Loucy (cell line): ENCODE results near the gene BRS3.

ENCODE experiments used
- H2AFZ ChIP-seq: fragments of 200-600 bp; sonication (generic); 2 replicates; pipeline ENCODE4 v1.6.0; 2016; ENCODE audit warnings: antibody characterized with exemption, mild to moderate bottlenecking, low read length, moderate library complexity
- H3F3A ChIP-seq: fragments of 200-600 bp; 2 replicates; pipeline ENCODE4 v1.6.0; 2016; ENCODE audit warnings: antibody characterized with exemption, low read depth, mild to moderate bottlenecking
- H3K27me3 ChIP-seq: fragments of 200-600 bp; sonication (generic); 2 replicates; pipeline ENCODE4 v1.6.1; 2014; ENCODE audit warnings: low read length, mild to moderate bottlenecking; ENCODE audit not compliant: insufficient read depth, poor library complexity, severe bottlenecking
- H3K36me3 ChIP-seq: fragments of 200-600 bp; sonication (generic); 2 replicates; pipeline ENCODE4 v1.6.1; 2016; ENCODE audit warnings: low read length; ENCODE audit not compliant: insufficient read depth
- H3K4me1 ChIP-seq: fragments of 200-600 bp; sonication (generic); 2 replicates; pipeline ENCODE4 v1.5.1; 2014; ENCODE audit warnings: low read length, mild to moderate bottlenecking; ENCODE audit not compliant: insufficient read depth, poor library complexity, severe bottlenecking
- H3K4me2 ChIP-seq: fragments of 200-600 bp; sonication (generic); 2 replicates; pipeline ENCODE4 v1.6.0; 2014; ENCODE audit warnings: antibody characterized with exemption, low read length, low read depth, mild to moderate bottlenecking; ENCODE audit not compliant: poor library complexity, severe bottlenecking
- H3K4me3 ChIP-seq: fragments of 200-600 bp; sonication (generic); 2 replicates; pipeline ENCODE4 v1.5.1; 2014; ENCODE audit warnings: low read length, mild to moderate bottlenecking, mixed read lengths; ENCODE audit not compliant: poor library complexity, severe bottlenecking
- H3K79me2 ChIP-seq: fragments of 200-600 bp; sonication (generic); 2 replicates; pipeline ENCODE4 v1.6.1; 2014; ENCODE audit warnings: low read length; ENCODE audit not compliant: insufficient read depth
- H3K9ac ChIP-seq: fragments of 200-600 bp; sonication (generic); 2 replicates; pipeline ENCODE4 v1.6.0; 2014; ENCODE audit warnings: mild to moderate bottlenecking, low read depth, low read length, moderate library complexity; ENCODE audit not compliant: poor library complexity, severe bottlenecking
- H3K9me2 ChIP-seq: fragments of 200-600 bp; sonication (generic); replicated peaks from 2 replicates; pipeline ENCODE4 v1.6.1; 2016; ENCODE audit warnings: low read depth, low read length, mixed read lengths
- H3K9me3 ChIP-seq: fragments of 200-600 bp; sonication (generic); 2 replicates; pipeline ENCODE4 v1.6.1; 2014; ENCODE audit warnings: mild to moderate bottlenecking, antibody characterized with exemption, low read length, low read depth; ENCODE audit not compliant: insufficient read depth
- H4K20me1 ChIP-seq: fragments of 200-600 bp; sonication (generic); 2 replicates; pipeline ENCODE4 v1.6.0; 2014; ENCODE audit warnings: antibody characterized with exemption, low read length, mild to moderate bottlenecking; ENCODE audit not compliant: insufficient read depth, poor library complexity, severe bottlenecking
- CTCF ChIP-seq: fragments of 200-600 bp; sonication (generic); conservative IDR thresholded peaks from 2 replicates; pipeline ENCODE4 v1.5.1; 2014; ENCODE audit warnings: mild to moderate bottlenecking, antibody characterized with exemption, low read length
- EZH2phosphoT487 ChIP-seq: fragments of 200-600 bp; IDR thresholded peaks from 2 replicates; pipeline ENCODE4 v1.6.1; 2018; ENCODE audit warnings: antibody characterized with exemption, mild to moderate bottlenecking, moderate library complexity, borderline replicate concordance

The BRS3 gene

GRCh38 chrX:136467303-136467702 is 20.4 kb upstream of the BRS3 start:
- Histone ChIP-seq H3K79me2 (no peaks in the 10 kb centered on the region), H3F3A (no peaks in the 10 kb centered on the region), H3K4me3 (no peak overlapping the region), H3K4me2 (no peak overlapping the region), H2AFZ (no peak overlapping the region), H3K36me3 (no peaks in the 10 kb centered on the region), H3K27me3 (no peaks in the 10 kb centered on the region), H4K20me1 (no peaks in the 10 kb centered on the region), H3K9me2 (no peaks in the 10 kb centered on the region), H3K9me3 (no peaks in the 10 kb centered on the region), H3K9ac (no peak overlapping the region), H3K4me1 (no peaks in the 10 kb centered on the region)
- TF ChIP-seq CTCF = no peak
- TF ChIP-seq EZH2phosphoT487 = no peak

DNA sequence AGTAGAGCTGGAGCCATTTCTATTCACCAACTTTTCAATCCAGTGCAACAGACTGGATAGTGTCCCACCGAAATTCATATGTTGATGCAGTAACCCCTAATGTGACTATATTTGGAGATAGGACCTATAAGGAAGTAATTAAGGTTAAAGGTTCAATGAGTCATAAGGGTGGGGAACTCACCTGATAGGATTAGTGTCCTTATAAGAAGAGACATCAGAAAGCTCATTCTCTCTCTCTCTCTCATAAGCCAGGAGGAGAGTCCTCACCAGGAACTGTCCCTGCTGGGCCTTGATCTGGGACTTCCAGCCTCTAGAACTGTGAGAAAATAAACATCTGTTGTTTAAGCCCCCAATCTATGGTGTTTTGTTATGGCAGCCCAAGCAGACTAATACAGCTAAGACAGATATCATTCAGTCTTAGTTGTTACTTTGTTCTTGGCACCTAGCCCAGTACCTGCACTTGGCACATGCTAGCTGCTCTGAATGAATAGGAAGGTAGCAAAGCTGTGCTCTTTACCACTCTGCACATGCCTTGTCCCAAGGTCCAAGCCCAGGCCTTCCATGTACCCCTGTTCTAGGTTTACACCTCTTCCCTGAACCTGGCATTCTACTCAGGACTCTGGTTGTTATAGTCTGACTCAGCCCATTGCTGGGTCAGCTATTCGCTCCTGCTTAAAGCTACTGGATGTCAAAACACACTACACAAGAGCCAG is 19.2 kb upstream of the BRS3 start:
- no peaks in the 10 kb centered on the region for H4K20me1 ChIP-seq
- no peak overlapping the region for H3K9ac ChIP-seq
- H3F3A ChIP-seq = no peaks in the 10 kb centered on the region
- H3K4me2 ChIP-seq = no peak overlapping the region
- no peaks in the 10 kb centered on the region for H3K79me2 ChIP-seq
- no peaks in the 10 kb centered on the region for H3K36me3 ChIP-seq
- no peak overlapping the region for H2AFZ ChIP-seq
- H3K9me3 ChIP-seq = no peaks in the 10 kb centered on the region
- no peak for TF ChIP-seq CTCF
- TF ChIP-seq EZH2phosphoT487 = no peak
- peaks cover 2% of the 10 kb centered on the region for H3K4me1 ChIP-seq
- no peaks in the 10 kb centered on the region for H3K9me2 ChIP-seq
- no peaks in the 10 kb centered on the region for H3K27me3 ChIP-seq
- H3K4me3 ChIP-seq = no peak overlapping the region

DNA sequence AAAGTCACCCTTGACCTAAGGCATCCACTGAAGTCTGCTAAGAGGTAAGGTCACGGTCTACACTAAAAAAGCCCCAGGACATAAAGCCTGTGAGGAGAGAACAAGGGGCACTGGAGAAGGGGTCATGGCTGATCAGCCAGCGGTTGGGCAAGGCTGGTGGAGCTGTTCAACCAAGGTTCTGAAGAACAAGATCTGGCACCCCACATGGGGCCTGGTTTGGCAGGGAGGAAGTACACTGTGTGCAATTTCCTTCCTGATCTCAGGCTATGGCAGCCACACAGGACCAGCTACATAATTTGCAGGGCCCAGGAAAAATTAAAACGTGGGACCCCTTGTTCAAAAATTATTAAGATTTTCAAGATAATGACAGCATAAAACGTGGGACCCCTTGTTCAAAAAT is 14.1 kb upstream of the BRS3 start:
- H4K20me1 ChIP-seq = no peaks in the 10 kb centered on the region
- TF ChIP-seq CTCF (no peak), EZH2phosphoT487 (no peak)
- no peaks in the 10 kb centered on the region for H3F3A ChIP-seq
- no peaks in the 10 kb centered on the region for H3K36me3 ChIP-seq
- no peaks in the 10 kb centered on the region for H3K27me3 ChIP-seq
- H3K79me2 ChIP-seq = no peaks in the 10 kb centered on the region
- no peak overlapping the region for H2AFZ ChIP-seq
- no peak overlapping the region for H3K4me2 ChIP-seq
- H3K4me1 ChIP-seq = peaks cover 3% of the 10 kb centered on the region
- H3K9ac ChIP-seq = no peak overlapping the region
- H3K9me2 ChIP-seq = no peaks in the 10 kb centered on the region
- H3K9me3 ChIP-seq = no peaks in the 10 kb centered on the region
- no peak overlapping the region for H3K4me3 ChIP-seq
